IMR-90 (cell line): ENCODE data around the gene GOLIM4. TPM values are rescaled to one million over a fixed set of nuclear protein-coding genes. Genes with fewer than 3 reads are reported as not detected.
A peak's percentile ranks its signal among the peaks of the same experiment; 100 is the strongest.

Source experiments
- ATAC-seq: fragments of 200-7000 bp; cut with Tn5 transposase; 2 replicates; pipeline ENCODE4 v1.9.1; 2020; ENCODE audit warnings: low read depth, mild to moderate bottlenecking, moderate library complexity
- BruUV-seq: library from RNA; stranded (reverse); fragments of 400-500 nt; replicated peaks from 2 replicates; lab custom pipeline; 2021; lab: Mats Ljungman, UMichigan
- CTCF ChIA-PET: fragments of 300-600 bp; formaldehyde crosslinking; extraction: SDS; loops from one replicate; lab custom pipeline; 2021; ENCODE audit warnings: antibody characterized with exemption; lab: Yijun Ruan, JAX
- POLR2A ChIA-PET: fragments of 300-600 bp; sonication (Branson Sonifier 250); formaldehyde crosslinking; loops from one replicate; lab custom pipeline; 2022; ENCODE audit warnings: antibody characterized with exemption; ENCODE audit not compliant: unreplicated experiment; lab: Charles Lee
- DNase-seq: peaks from one replicate; pipeline ENCODE4 v3.0.0; 2013
- H2AFZ ChIP-seq: replicated peaks from 2 replicates; pipeline ENCODE3; 2013; ENCODE audit warnings: low read length, mild to moderate bottlenecking; ENCODE audit not compliant: poor library complexity
- H2AK5ac ChIP-seq: 2 replicates; pipeline ENCODE4 v1.6.1; 2013; ENCODE audit warnings: low read depth, low read length, inconsistent platforms
- H2AK9ac ChIP-seq: replicated peaks from 2 replicates; pipeline ENCODE3; 2013; ENCODE audit warnings: mild to moderate bottlenecking, low read depth, low read length, moderate library complexity; ENCODE audit not compliant: poor library complexity
- H2BK120ac ChIP-seq: 2 replicates; pipeline ENCODE4 v1.6.1; 2013; ENCODE audit warnings: low read depth, low read length, inconsistent platforms
- H2BK15ac ChIP-seq: 3 replicates; pipeline ENCODE4 v1.6.1; 2013; ENCODE audit warnings: low read depth, low read length, inconsistent platforms
- H2BK20ac ChIP-seq: 2 replicates; pipeline ENCODE4 v1.6.1; 2013; ENCODE audit warnings: low read depth, mild to moderate bottlenecking, inconsistent platforms, low read length, moderate library complexity
- H2BK5ac ChIP-seq: 2 replicates; pipeline ENCODE4 v1.6.1; 2013; ENCODE audit warnings: mild to moderate bottlenecking, low read depth, low read length, inconsistent platforms; ENCODE audit not compliant: poor library complexity, severe bottlenecking
- H3K14ac ChIP-seq: replicated peaks from 2 replicates; pipeline ENCODE4 v1.6.1; 2013; ENCODE audit warnings: low read depth, low read length, inconsistent platforms
- H3K18ac ChIP-seq: 2 replicates; pipeline ENCODE4 v1.6.1; 2013; ENCODE audit warnings: low read depth, low read length, control low read depth
- H3K23ac ChIP-seq: 2 replicates; pipeline ENCODE4 v1.6.1; 2013; ENCODE audit warnings: low read depth, low read length, inconsistent platforms
- H3K27ac ChIP-seq: 2 replicates; pipeline ENCODE4 v1.5.1; 2013; ENCODE audit warnings: mild to moderate bottlenecking, control low read depth, low read length; ENCODE audit not compliant: insufficient read depth
- H3K27me3 ChIP-seq: 2 replicates; pipeline ENCODE4 v1.6.1; 2013; ENCODE audit warnings: low read length; ENCODE audit not compliant: control insufficient read depth, insufficient read depth
- H3K36me3 ChIP-seq: 2 replicates; pipeline ENCODE4 v1.6.1; 2013; ENCODE audit warnings: low read length, mixed read lengths; ENCODE audit not compliant: control insufficient read depth, insufficient read depth
- H3K4ac ChIP-seq: 2 replicates; pipeline ENCODE4 v1.6.1; 2013; ENCODE audit warnings: low read depth, low read length, inconsistent platforms
- H3K4me1 ChIP-seq: 2 replicates; pipeline ENCODE4 v1.6.1; 2013; ENCODE audit warnings: low read length, mixed read lengths; ENCODE audit not compliant: control insufficient read depth, insufficient read depth
- H3K4me2 ChIP-seq: 2 replicates; pipeline ENCODE4 v1.6.1; 2013; ENCODE audit warnings: low read depth, mild to moderate bottlenecking, control low read depth, low read length, moderate library complexity
- H3K4me3 ChIP-seq: 2 replicates; pipeline ENCODE4 v1.5.1; 2013; ENCODE audit warnings: low read depth, mild to moderate bottlenecking, control low read depth, low read length, moderate library complexity; ENCODE audit not compliant: insufficient read depth
- H3K56ac ChIP-seq: 2 replicates; pipeline ENCODE4 v1.6.1; 2013; ENCODE audit warnings: low read length, inconsistent platforms; ENCODE audit not compliant: insufficient read depth; ENCODE audit errors: extremely low read depth
- H3K79me1 ChIP-seq, 2 experiments: 2 replicates each; pipeline ENCODE4 v1.6.1; 2013; ENCODE audit warnings: low read length in 2 of 2, inconsistent platforms in 1 of 2, low read depth in 1 of 2
- H3K9ac ChIP-seq: 2 replicates; pipeline ENCODE4 v1.6.1; 2013; ENCODE audit warnings: low read depth, low read length, control low read depth
- H3K9me1 ChIP-seq: 2 replicates; pipeline ENCODE4 v1.6.1; 2013; ENCODE audit warnings: low read length, inconsistent platforms; ENCODE audit not compliant: insufficient read depth
- H3K9me3 ChIP-seq: 2 replicates; pipeline ENCODE4 v1.6.1; 2013; ENCODE audit warnings: low read length; ENCODE audit not compliant: control insufficient read depth, insufficient read depth
- H4K20me1 ChIP-seq: 2 replicates; pipeline ENCODE4 v1.6.1; 2013; ENCODE audit warnings: low read length, inconsistent platforms; ENCODE audit not compliant: insufficient read depth
- H4K5ac ChIP-seq: 2 replicates; pipeline ENCODE4 v1.6.1; 2013; ENCODE audit warnings: mild to moderate bottlenecking, low read depth, low read length, control low read depth
- H4K8ac ChIP-seq, 2 experiments: 2 replicates each; pipeline ENCODE4 v1.6.1; 2013; ENCODE audit warnings: low read depth in 2 of 2, low read length in 2 of 2, control low read depth in 1 of 2, inconsistent platforms in 1 of 2
- H4K91ac ChIP-seq: 2 replicates; pipeline ENCODE4 v1.6.1; 2013; ENCODE audit warnings: low read depth, low read length, inconsistent platforms; ENCODE audit not compliant: insufficient read depth
- BHLHE40 ChIP-seq: fragments of 150-350 bp; IDR thresholded peaks from 2 replicates; pipeline ENCODE4 v1.6.1; 2016; ENCODE audit warnings: mild to moderate bottlenecking, low read depth, low read length
- CEBPB ChIP-seq: IDR thresholded peaks from 2 replicates; pipeline ENCODE4 v1.6.1; 2012; ENCODE audit warnings: low read depth, low read length, improper control_type of control experiment
- WGBS, 2 experiments: methylation state at CpG; one replicate each; pipeline versions ENCODE4 v1.1.5 to v1.1.7; 2013; ENCODE audit warnings: missing lambda C conversion rate in 2 of 2; ENCODE audit not compliant: insufficient read length in 1 of 2; ENCODE audit errors: extremely low coverage in 2 of 2; 5-methylcytosine and 5-hydroxymethylcytosine counted together
- dilution Hi-C: fragments of 300-500 bp; cut with HindIII; formaldehyde crosslinking; loops from one replicate; pipeline ENCODE4 v1.14.3; 2018; ENCODE audit warnings: low sequenced_read_pairs; ENCODE audit not compliant: unreplicated experiment
- in situ Hi-C: fragments of 300-500 bp; cut with MboI; formaldehyde crosslinking; loops from 3 replicates; pipeline ENCODE4 v1.14.3; 2019; ENCODE audit warnings: low sequenced_read_pairs, inconsistent platforms, mixed read lengths
- intact Hi-C: fragments of 100-400 bp; cut with micrococcal nuclease; formaldehyde crosslinking; loops from 2 replicates; pipeline ENCODE4 v1.10.0; 2022
- polyA plus RNA-seq, 3 experiments: library from polyadenylated mRNA; depleted of rRNA; stranded (reverse); fragments of >200 nt; gene quantifications; 2 replicates each; pipeline ENCODE4 v1.2.3, GENCODE V29; 2012; ENCODE audit warnings: low replicate concordance in 1 of 3
- total RNA-seq: library from RNA; depleted of rRNA; stranded (reverse); fragments of >200 nt; gene quantifications from 2 replicates; pipeline ENCODE4 v1.2.3, GENCODE V29; 2012

Gene GOLIM4
- total and polyA plus RNA-seq, 2 of the 4 experiments (the other 2 are of a cell fraction): 44.6 to 71.2 TPM

DNA sequence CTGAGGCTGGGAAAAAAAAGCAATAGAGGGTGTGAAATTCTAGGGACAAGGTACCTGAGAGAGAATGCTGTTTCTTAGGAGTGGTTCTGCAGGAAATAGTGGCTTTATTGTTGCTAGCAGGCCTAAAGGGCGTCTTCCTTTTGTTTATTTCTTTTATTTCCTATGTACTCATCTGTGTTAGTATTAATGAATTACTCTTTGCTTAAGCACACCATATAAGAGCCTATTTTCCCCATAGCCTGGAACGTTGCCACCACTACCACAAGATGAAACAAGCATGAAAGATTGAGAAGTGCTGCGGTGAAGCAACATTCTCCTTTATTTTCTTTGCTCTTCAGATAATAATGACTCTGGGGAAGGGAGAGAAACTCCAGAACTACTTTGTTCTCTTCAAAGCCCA is 21.3 kb upstream of the GOLIM4 start:
- no peak overlapping the region for H3K18ac ChIP-seq
- ChIA-PET CTCF (interaction anchor here (0.6 kb wide), 1 partner anchor 49 kb away, joined by 5 read pairs; no protein-coding TSS in a partner anchor), POLR2A (no interaction called here)
- no peak overlapping the region for H3K4me3 ChIP-seq
- H3K79me1 ChIP-seq: no peaks in the 10 kb centered on the region
- H3K4me1 ChIP-seq: peaks cover 5% of the 10 kb centered on the region
- H3K23ac ChIP-seq: no peak overlapping the region; the same call in 1 of the 2 replicates
- no peak overlapping the region for H2AK5ac ChIP-seq
- no peak overlapping the region for H2BK20ac ChIP-seq
- H4K91ac ChIP-seq: no peak overlapping the region
- dilution Hi-C loops (no loop called here), in situ Hi-C loops (no loop called here), intact Hi-C loops (no loop called here)
- ATAC-seq (peak; percentile 35), DNase-seq (peak; percentile 62)
- whole genome bisulfite sequencing, 2 experiments: no CpG with 5 or more reads among the region's 3 CpGs
- H2AFZ ChIP-seq: peak overlapping the region; percentile 46
- H3K4me2 ChIP-seq: peak overlapping the region; percentile 43; the same call in 1 of the 2 replicates
- H3K9me1 ChIP-seq: no peaks in the 10 kb centered on the region
- no peak overlapping the region for H4K5ac ChIP-seq
- H4K20me1 ChIP-seq: no peaks in the 10 kb centered on the region
- no peak overlapping the region; a peak in 1 of 4 replicates for H4K8ac ChIP-seq
- no peak overlapping the region for H2AK9ac ChIP-seq
- H3K9ac ChIP-seq: no peak overlapping the region; the same call in 1 of the 2 replicates
- no peaks in the 10 kb centered on the region for H3K9me3 ChIP-seq
- no peak overlapping the region for H3K14ac ChIP-seq
- no peak overlapping the region; the same call in 1 of the 2 replicates for H3K27ac ChIP-seq
- no TSS peak for BruUV-seq
- H3K4ac ChIP-seq: no peak overlapping the region
- H2BK120ac ChIP-seq: no peak overlapping the region
- H3K27me3 ChIP-seq: no peaks in the 10 kb centered on the region
- no peak overlapping the region for H2BK15ac ChIP-seq
- TF ChIP-seq BHLHE40: no peak
- TF ChIP-seq CEBPB: peak; percentile 27; the same call in 1 of the 2 replicates
- no peak overlapping the region for H3K56ac ChIP-seq
- H2BK5ac ChIP-seq: no peak overlapping the region
- H3K36me3 ChIP-seq: no peaks in the 10 kb centered on the region
